IMR-90 (cell line): ENCODE results near the gene ANKDD1A. TPM values are rescaled to one million over a fixed set of nuclear protein-coding genes. Genes with fewer than 3 reads are reported as not detected.

Experiments
- ATAC-seq: fragments of 200-7000 bp; cut with Tn5 transposase; 2 replicates; pipeline ENCODE4 v1.9.1; 2020; ENCODE audit warnings: low read depth, mild to moderate bottlenecking, moderate library complexity
- BruUV-seq: library from RNA; stranded (reverse); fragments of 400-500 nt; replicated peaks from 2 replicates; lab custom pipeline; 2021; lab: Mats Ljungman, UMichigan
- CTCF ChIA-PET: fragments of 300-600 bp; formaldehyde crosslinking; extraction: SDS; loops from one replicate; lab custom pipeline; 2021; ENCODE audit warnings: antibody characterized with exemption; lab: Yijun Ruan, JAX
- POLR2A ChIA-PET: fragments of 300-600 bp; sonication (Branson Sonifier 250); formaldehyde crosslinking; loops from one replicate; lab custom pipeline; 2022; ENCODE audit warnings: antibody characterized with exemption; ENCODE audit not compliant: unreplicated experiment; lab: Charles Lee
- DNase-seq: peaks from one replicate; pipeline ENCODE4 v3.0.0; 2013
- H2AFZ ChIP-seq: replicated peaks from 2 replicates; pipeline ENCODE3; 2013; ENCODE audit warnings: low read length, mild to moderate bottlenecking; ENCODE audit not compliant: poor library complexity
- H2AK5ac ChIP-seq: 2 replicates; pipeline ENCODE4 v1.6.1; 2013; ENCODE audit warnings: low read depth, low read length, inconsistent platforms
- H2AK9ac ChIP-seq: replicated peaks from 2 replicates; pipeline ENCODE3; 2013; ENCODE audit warnings: mild to moderate bottlenecking, low read depth, low read length, moderate library complexity; ENCODE audit not compliant: poor library complexity
- H2BK120ac ChIP-seq: 2 replicates; pipeline ENCODE4 v1.6.1; 2013; ENCODE audit warnings: low read depth, low read length, inconsistent platforms
- H2BK15ac ChIP-seq: 3 replicates; pipeline ENCODE4 v1.6.1; 2013; ENCODE audit warnings: low read depth, low read length, inconsistent platforms
- H2BK20ac ChIP-seq: 2 replicates; pipeline ENCODE4 v1.6.1; 2013; ENCODE audit warnings: low read depth, mild to moderate bottlenecking, inconsistent platforms, low read length, moderate library complexity
- H2BK5ac ChIP-seq: 2 replicates; pipeline ENCODE4 v1.6.1; 2013; ENCODE audit warnings: mild to moderate bottlenecking, low read depth, low read length, inconsistent platforms; ENCODE audit not compliant: poor library complexity, severe bottlenecking
- H3K14ac ChIP-seq: replicated peaks from 2 replicates; pipeline ENCODE4 v1.6.1; 2013; ENCODE audit warnings: low read depth, low read length, inconsistent platforms
- H3K18ac ChIP-seq: 2 replicates; pipeline ENCODE4 v1.6.1; 2013; ENCODE audit warnings: low read depth, low read length, control low read depth
- H3K23ac ChIP-seq: 2 replicates; pipeline ENCODE4 v1.6.1; 2013; ENCODE audit warnings: low read depth, low read length, inconsistent platforms
- H3K27ac ChIP-seq: 2 replicates; pipeline ENCODE4 v1.5.1; 2013; ENCODE audit warnings: mild to moderate bottlenecking, control low read depth, low read length; ENCODE audit not compliant: insufficient read depth
- H3K27me3 ChIP-seq: 2 replicates; pipeline ENCODE4 v1.6.1; 2013; ENCODE audit warnings: low read length; ENCODE audit not compliant: control insufficient read depth, insufficient read depth
- H3K36me3 ChIP-seq: 2 replicates; pipeline ENCODE4 v1.6.1; 2013; ENCODE audit warnings: low read length, mixed read lengths; ENCODE audit not compliant: control insufficient read depth, insufficient read depth
- H3K4ac ChIP-seq: 2 replicates; pipeline ENCODE4 v1.6.1; 2013; ENCODE audit warnings: low read depth, low read length, inconsistent platforms
- H3K4me1 ChIP-seq: 2 replicates; pipeline ENCODE4 v1.6.1; 2013; ENCODE audit warnings: low read length, mixed read lengths; ENCODE audit not compliant: control insufficient read depth, insufficient read depth
- H3K4me2 ChIP-seq: 2 replicates; pipeline ENCODE4 v1.6.1; 2013; ENCODE audit warnings: low read depth, mild to moderate bottlenecking, control low read depth, low read length, moderate library complexity
- H3K4me3 ChIP-seq: 2 replicates; pipeline ENCODE4 v1.5.1; 2013; ENCODE audit warnings: low read depth, mild to moderate bottlenecking, control low read depth, low read length, moderate library complexity; ENCODE audit not compliant: insufficient read depth
- H3K56ac ChIP-seq: 2 replicates; pipeline ENCODE4 v1.6.1; 2013; ENCODE audit warnings: low read length, inconsistent platforms; ENCODE audit not compliant: insufficient read depth; ENCODE audit errors: extremely low read depth
- H3K79me1 ChIP-seq, 2 experiments: 2 replicates each; pipeline ENCODE4 v1.6.1; 2013; ENCODE audit warnings: low read length in 2 of 2, inconsistent platforms in 1 of 2, low read depth in 1 of 2
- H3K9ac ChIP-seq: 2 replicates; pipeline ENCODE4 v1.6.1; 2013; ENCODE audit warnings: low read depth, low read length, control low read depth
- H3K9me1 ChIP-seq: 2 replicates; pipeline ENCODE4 v1.6.1; 2013; ENCODE audit warnings: low read length, inconsistent platforms; ENCODE audit not compliant: insufficient read depth
- H3K9me3 ChIP-seq: 2 replicates; pipeline ENCODE4 v1.6.1; 2013; ENCODE audit warnings: low read length; ENCODE audit not compliant: control insufficient read depth, insufficient read depth
- H4K20me1 ChIP-seq: 2 replicates; pipeline ENCODE4 v1.6.1; 2013; ENCODE audit warnings: low read length, inconsistent platforms; ENCODE audit not compliant: insufficient read depth
- H4K5ac ChIP-seq: 2 replicates; pipeline ENCODE4 v1.6.1; 2013; ENCODE audit warnings: mild to moderate bottlenecking, low read depth, low read length, control low read depth
- H4K8ac ChIP-seq, 2 experiments: 2 replicates each; pipeline ENCODE4 v1.6.1; 2013; ENCODE audit warnings: low read depth in 2 of 2, low read length in 2 of 2, control low read depth in 1 of 2, inconsistent platforms in 1 of 2
- H4K91ac ChIP-seq: 2 replicates; pipeline ENCODE4 v1.6.1; 2013; ENCODE audit warnings: low read depth, low read length, inconsistent platforms; ENCODE audit not compliant: insufficient read depth
- BHLHE40 ChIP-seq: fragments of 150-350 bp; IDR thresholded peaks from 2 replicates; pipeline ENCODE4 v1.6.1; 2016; ENCODE audit warnings: mild to moderate bottlenecking, low read depth, low read length
- CHD1 ChIP-seq: IDR thresholded peaks from 2 replicates; pipeline ENCODE4 v1.6.1; 2012; ENCODE audit warnings: low read depth, low read length, improper control_type of control experiment
- FOS ChIP-seq: fragments of 150-350 bp; IDR thresholded peaks from 2 replicates; pipeline ENCODE4 v1.6.1; 2016; ENCODE audit warnings: low read depth, low read length
- MAFK ChIP-seq: IDR thresholded peaks from 2 replicates; pipeline ENCODE4 v1.6.1; 2012; ENCODE audit warnings: low read depth, low read length, improper control_type of control experiment
- MAZ ChIP-seq: IDR thresholded peaks from 2 replicates; pipeline ENCODE4 v1.6.1; 2012; ENCODE audit warnings: low read depth, mild to moderate bottlenecking, low read length, improper control_type of control experiment, moderate library complexity, borderline replicate concordance
- MXI1 ChIP-seq: IDR thresholded peaks from 2 replicates; pipeline ENCODE4 v1.6.1; 2012; ENCODE audit warnings: low read depth, mild to moderate bottlenecking, low read length, moderate library complexity, borderline replicate concordance
- NFE2L2 ChIP-seq: fragments of 150-350 bp; IDR thresholded peaks from 2 replicates; pipeline ENCODE4 v1.6.1; 2016; ENCODE audit warnings: low read depth, mild to moderate bottlenecking, low read length
- RAD21 ChIP-seq: IDR thresholded peaks from 2 replicates; pipeline ENCODE4 v1.6.1; 2012; ENCODE audit warnings: low read length, improper control_type of control experiment
- RFX5 ChIP-seq: IDR thresholded peaks from 2 replicates; pipeline ENCODE4 v1.8.0; 2012; ENCODE audit warnings: low read depth, mild to moderate bottlenecking, low read length, moderate library complexity
- USF2 ChIP-seq: fragments of 150-350 bp; IDR thresholded peaks from 2 replicates; pipeline ENCODE4 v1.6.1; 2017; ENCODE audit warnings: mild to moderate bottlenecking, antibody characterized with exemption, low read length, low read depth
- WGBS, 2 experiments: methylation state at CpG; one replicate each; pipeline versions ENCODE4 v1.1.5 to v1.1.7; 2013; ENCODE audit warnings: missing lambda C conversion rate in 2 of 2; ENCODE audit not compliant: insufficient read length in 1 of 2; ENCODE audit errors: extremely low coverage in 2 of 2; 5-methylcytosine and 5-hydroxymethylcytosine counted together
- dilution Hi-C: fragments of 300-500 bp; cut with HindIII; formaldehyde crosslinking; loops from one replicate; pipeline ENCODE4 v1.14.3; 2018; ENCODE audit warnings: low sequenced_read_pairs; ENCODE audit not compliant: unreplicated experiment
- in situ Hi-C: fragments of 300-500 bp; cut with MboI; formaldehyde crosslinking; loops from 3 replicates; pipeline ENCODE4 v1.14.3; 2019; ENCODE audit warnings: low sequenced_read_pairs, inconsistent platforms, mixed read lengths
- intact Hi-C: fragments of 100-400 bp; cut with micrococcal nuclease; formaldehyde crosslinking; loops from 2 replicates; pipeline ENCODE4 v1.10.0; 2022
- polyA plus RNA-seq, 3 experiments: library from polyadenylated mRNA; depleted of rRNA; stranded (reverse); fragments of >200 nt; gene quantifications; 2 replicates each; pipeline ENCODE4 v1.2.3, GENCODE V29; 2012; ENCODE audit warnings: low replicate concordance in 1 of 3
- total RNA-seq: library from RNA; depleted of rRNA; stranded (reverse); fragments of >200 nt; gene quantifications from 2 replicates; pipeline ENCODE4 v1.2.3, GENCODE V29; 2012
- TF ChIP-seq, protein P1 (sequence below): conservative IDR thresholded peaks from 2 replicates; pipeline ENCODE4 v1.5.1; 2012; ENCODE audit warnings: mild to moderate bottlenecking, low read depth, low read length, improper control_type of control experiment

ANKDD1A gene
- total and polyA plus RNA-seq, 2 of the 4 experiments (the other 2 are of a cell fraction), result 3.6 to 4.9 TPM

DNA sequence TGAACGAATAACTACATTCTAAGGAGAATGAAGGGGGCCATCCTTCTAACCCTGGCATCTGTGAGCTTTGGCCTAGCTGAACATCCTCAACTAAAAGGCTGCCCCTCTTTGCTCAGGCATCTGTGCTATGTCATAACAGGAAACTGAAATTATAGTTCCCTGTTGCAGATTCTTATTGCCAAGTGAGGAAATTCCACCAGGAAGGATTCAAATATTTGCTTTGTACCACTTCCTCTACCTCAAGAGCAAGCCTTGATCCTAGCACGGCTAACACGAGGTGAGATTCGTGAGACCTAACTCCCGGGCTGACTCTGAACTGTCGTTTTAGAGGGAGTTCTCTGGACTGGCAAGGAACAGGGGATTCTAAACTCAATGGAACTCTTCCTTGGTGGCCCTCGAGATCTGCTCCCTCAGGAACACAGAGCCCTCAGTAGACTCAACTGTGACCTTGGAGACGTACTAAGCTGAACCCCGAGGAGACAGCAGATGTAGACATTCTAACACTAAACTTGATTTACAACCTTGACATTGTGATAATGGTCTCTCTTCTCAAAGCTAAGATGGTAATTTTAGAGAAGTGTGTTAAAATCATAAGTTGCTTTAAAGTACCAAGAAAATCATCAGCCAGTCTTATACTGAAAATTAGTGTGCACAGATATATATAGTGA lies 73.8 kb downstream of the ANKDD1A start:
- Histone ChIP-seq H3K23ac (peak overlapping the region; percentile 49; the same call in 1 of the 2 replicates), H3K4ac (peak overlapping the region; percentile 54), H3K14ac (peak overlapping the region; percentile 57), H3K18ac (peak overlapping the region; percentile 80), H4K8ac (peak overlapping the region in 1 of 2 experiments; percentile 67; a peak in 3 of 4 replicates), H3K4me2 (peak overlapping the region; percentile 52), H2BK120ac (peak overlapping the region; percentile 41; the same call in 1 of the 2 replicates), H2AFZ (peak overlapping the region; percentile 38), H3K9me3 (no peaks in the 10 kb centered on the region), H2BK5ac (peak overlapping the region; percentile 62), H2BK20ac (0 out of 2 replicates have a peak overlapping the region, but pooled peaks have one; percentile 36), H3K27me3 (no peaks in the 10 kb centered on the region), H3K4me3 (no peak overlapping the region), H3K27ac (peak overlapping the region; percentile 81; the same call in 1 of the 2 replicates), H3K9me1 (peaks cover 11% of the 10 kb centered on the region), H3K4me1 (peaks cover 9% of the 10 kb centered on the region), H3K79me1 (peaks cover 16 to 62% of the 10 kb centered on the region in 2 experiments), H4K91ac (0 out of 2 replicates have a peak overlapping the region, but pooled peaks have one; percentile 20), H3K9ac (0 out of 2 replicates have a peak overlapping the region, but pooled peaks have one; percentile 21), H2AK5ac (0 out of 2 replicates have a peak overlapping the region, but pooled peaks have one; percentile 13), H4K20me1 (peaks cover 3% of the 10 kb centered on the region), H3K36me3 (peaks cover 5% of the 10 kb centered on the region), H3K56ac (no peak overlapping the region), H4K5ac (peak overlapping the region; percentile 65), H2BK15ac (peak overlapping the region; percentile 55; the same call in 1 of the 3 replicates), H2AK9ac (peak overlapping the region; percentile 35)
- ATAC-seq, result peak; percentile 1; the same call in 1 of the 2 replicates
- in situ Hi-C loops, result no loop called here
- BruUV-seq, result no TSS peak
- no CpG with 5 or more reads among the region's 9 CpGs for WGBS, 2 experiments
- intact Hi-C loops, result loop anchor here (5.0 kb wide), 2 partner anchors 128 to 143 kb away; partner anchors contain the start of gene PLEKHO2
- ChIA-PET CTCF (no interaction called here), POLR2A (no interaction called here)
- peak; percentile 17 for DNase-seq
- dilution Hi-C loops, result no loop called here
- no peak for TF ChIP-seq BHLHE40
- no peak for TF ChIP-seq MXI1
- TF ChIP-seq, protein P1, sequence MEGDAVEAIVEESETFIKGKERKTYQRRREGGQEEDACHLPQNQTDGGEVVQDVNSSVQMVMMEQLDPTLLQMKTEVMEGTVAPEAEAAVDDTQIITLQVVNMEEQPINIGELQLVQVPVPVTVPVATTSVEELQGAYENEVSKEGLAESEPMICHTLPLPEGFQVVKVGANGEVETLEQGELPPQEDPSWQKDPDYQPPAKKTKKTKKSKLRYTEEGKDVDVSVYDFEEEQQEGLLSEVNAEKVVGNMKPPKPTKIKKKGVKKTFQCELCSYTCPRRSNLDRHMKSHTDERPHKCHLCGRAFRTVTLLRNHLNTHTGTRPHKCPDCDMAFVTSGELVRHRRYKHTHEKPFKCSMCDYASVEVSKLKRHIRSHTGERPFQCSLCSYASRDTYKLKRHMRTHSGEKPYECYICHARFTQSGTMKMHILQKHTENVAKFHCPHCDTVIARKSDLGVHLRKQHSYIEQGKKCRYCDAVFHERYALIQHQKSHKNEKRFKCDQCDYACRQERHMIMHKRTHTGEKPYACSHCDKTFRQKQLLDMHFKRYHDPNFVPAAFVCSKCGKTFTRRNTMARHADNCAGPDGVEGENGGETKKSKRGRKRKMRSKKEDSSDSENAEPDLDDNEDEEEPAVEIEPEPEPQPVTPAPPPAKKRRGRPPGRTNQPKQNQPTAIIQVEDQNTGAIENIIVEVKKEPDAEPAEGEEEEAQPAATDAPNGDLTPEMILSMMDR, result no peak
- no peak for TF ChIP-seq MAZ
- TF ChIP-seq FOS, result no peak
- TF ChIP-seq CHD1, result no peak
- no peak for TF ChIP-seq NFE2L2
- TF ChIP-seq MAFK, result no peak
- no peak for TF ChIP-seq USF2
- TF ChIP-seq RAD21, result no peak
- TF ChIP-seq RFX5, result no peak
